Stimulated activated naive CD8-positive, alpha-beta T cell treated with anti-CD3 and anti-CD28 coated beads, Interleukin-15, Interleukin-2, amounts not matched to agents 100 ng/mL and 50 ng/mL, for 24 hours (primary cell): Measurements from ENCODE around the gene MYT1.

Experiments used
- H3K27ac Mint-ChIP-seq: one replicate; pipeline ENCODE4 v1.8.0; 2021; ENCODE audit warnings: mild to moderate bottlenecking, mixed read lengths
- H3K27me3 Mint-ChIP-seq: one replicate; pipeline ENCODE4 v1.8.0; 2021; ENCODE audit warnings: mixed read lengths
- H3K36me3 Mint-ChIP-seq: one replicate; pipeline ENCODE4 v1.8.0; 2021; ENCODE audit warnings: low read depth, mixed read lengths
- H3K4me1 Mint-ChIP-seq: one replicate; pipeline ENCODE4 v1.8.0; 2021; ENCODE audit warnings: low read depth, mixed read lengths
- H3K4me3 Mint-ChIP-seq: one replicate; pipeline ENCODE4 v1.8.0; 2021; ENCODE audit warnings: mild to moderate bottlenecking, mixed read lengths
- H3K9me3 Mint-ChIP-seq: one replicate; pipeline ENCODE4 v1.8.0; 2021; ENCODE audit warnings: mixed read lengths

The MYT1 gene

DNA sequence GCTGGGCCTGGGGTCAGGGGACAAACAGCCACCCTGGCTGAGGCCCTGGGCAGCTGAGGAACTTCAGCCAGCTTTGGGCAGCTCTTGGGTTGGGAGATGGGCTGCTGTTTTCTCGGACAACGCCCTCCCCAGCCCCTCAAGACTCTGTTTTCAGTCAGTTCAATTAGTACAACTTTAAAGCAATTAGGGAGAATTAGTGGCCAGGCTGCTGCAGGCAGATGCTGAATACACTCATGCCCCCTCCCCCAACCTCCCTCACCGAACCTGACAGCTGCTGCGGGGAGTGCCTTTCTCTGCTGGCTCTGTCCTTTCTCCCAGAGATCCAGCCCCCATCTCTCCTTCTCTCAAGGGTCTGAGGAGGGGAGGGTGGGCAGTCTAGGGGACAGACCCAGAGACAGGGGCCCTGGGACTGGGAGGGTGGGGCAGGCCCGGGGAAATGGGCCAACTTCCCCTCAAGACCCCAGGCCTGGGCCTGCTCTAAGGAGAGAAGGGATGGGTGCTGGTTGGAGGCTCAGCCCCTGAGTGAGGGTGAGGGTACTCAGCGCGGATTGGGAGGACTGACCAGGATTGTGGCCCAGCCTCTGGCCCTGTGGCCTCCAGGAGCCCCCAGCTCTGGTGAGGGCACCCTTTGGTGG lies 17.8 kb upstream of the MYT1 start:
- H3K27me3 Mint-ChIP-seq: no peaks in the 10 kb centered on the region
- H3K9me3 Mint-ChIP-seq: peaks cover 7% of the 10 kb centered on the region
- H3K27ac Mint-ChIP-seq: no peak overlapping the region
- no peak overlapping the region for H3K4me3 Mint-ChIP-seq
- H3K36me3 Mint-ChIP-seq: no peaks in the 10 kb centered on the region
- no peaks in the 10 kb centered on the region for H3K4me1 Mint-ChIP-seq

DNA sequence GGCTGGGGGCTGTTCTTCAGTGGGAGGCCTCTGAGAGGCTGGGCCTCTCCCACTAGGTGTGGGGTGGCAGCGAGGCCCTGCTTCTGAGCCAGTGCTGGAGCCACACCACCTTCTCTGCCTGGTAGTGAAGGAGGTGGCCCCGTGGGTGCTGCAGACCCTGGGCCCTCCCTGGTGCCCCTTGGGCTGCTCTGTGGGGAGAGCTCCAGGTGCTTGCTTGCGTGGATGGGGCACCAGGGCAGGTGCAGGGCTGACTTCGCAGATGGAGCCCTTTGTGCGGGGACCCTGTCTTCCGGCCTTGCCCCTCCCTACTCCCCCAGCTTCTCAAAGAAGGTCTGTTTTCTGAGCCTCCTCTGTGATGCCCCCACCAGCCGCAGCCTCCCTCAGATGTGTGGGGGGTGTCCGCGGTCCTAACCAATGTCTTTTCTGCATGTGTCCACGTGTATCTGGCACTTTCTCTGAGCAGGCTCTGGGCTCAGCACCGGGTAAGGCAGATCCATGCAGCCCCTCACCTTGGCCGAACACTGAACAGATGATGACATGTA lies 17.2 kb upstream of the MYT1 start:
- Mint-ChIP-seq H3K27ac (no peak overlapping the region), H3K4me3 (no peak overlapping the region), H3K4me1 (no peaks in the 10 kb centered on the region), H3K9me3 (peaks cover 7% of the 10 kb centered on the region), H3K36me3 (no peaks in the 10 kb centered on the region), H3K27me3 (no peaks in the 10 kb centered on the region)

DNA sequence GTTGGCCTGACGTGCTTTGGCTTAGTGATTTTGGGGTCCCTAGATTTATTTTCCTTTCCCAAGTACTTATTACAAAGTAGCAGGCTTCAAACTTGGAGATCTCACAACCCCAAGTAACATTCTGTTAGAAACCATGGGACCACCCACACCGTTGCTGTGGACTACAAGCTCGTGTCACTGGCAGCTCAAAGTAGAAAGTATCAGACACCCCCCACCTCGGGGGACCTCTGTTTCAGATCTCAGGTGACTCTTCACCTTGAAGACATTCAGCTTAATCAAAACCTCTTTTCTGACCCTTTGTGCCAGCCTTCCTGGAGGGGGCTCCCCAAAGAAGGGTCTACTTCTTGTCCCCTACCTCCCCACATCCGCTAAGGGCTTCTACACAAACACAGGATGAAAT lies 15.7 kb upstream of the MYT1 start:
- Mint-ChIP-seq H3K9me3 (peaks cover 7% of the 10 kb centered on the region), H3K27ac (no peak overlapping the region), H3K4me1 (no peaks in the 10 kb centered on the region), H3K27me3 (no peaks in the 10 kb centered on the region), H3K4me3 (no peak overlapping the region), H3K36me3 (no peaks in the 10 kb centered on the region)

DNA sequence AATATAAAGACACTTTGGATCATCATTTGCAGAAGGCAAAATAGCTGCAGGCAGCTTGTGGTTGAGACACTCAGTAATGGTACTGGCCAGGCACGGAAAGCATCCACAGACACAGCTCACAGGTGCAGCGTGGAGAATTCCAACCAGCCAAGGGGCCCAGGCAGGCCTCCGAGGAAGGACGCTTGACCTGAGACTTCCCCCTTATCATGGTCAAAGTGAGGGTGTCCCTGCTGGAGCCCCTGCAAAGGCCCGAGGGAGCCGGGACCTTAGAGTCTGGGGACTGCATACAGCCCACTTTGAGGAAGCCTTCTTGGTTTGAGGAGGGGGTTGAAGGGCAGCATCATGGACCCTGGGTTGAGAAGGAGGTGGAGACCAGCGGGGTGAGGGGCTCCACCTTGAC lies 15.1 kb upstream of the MYT1 start:
- no peaks in the 10 kb centered on the region for H3K36me3 Mint-ChIP-seq
- no peak overlapping the region for H3K4me3 Mint-ChIP-seq

DNA sequence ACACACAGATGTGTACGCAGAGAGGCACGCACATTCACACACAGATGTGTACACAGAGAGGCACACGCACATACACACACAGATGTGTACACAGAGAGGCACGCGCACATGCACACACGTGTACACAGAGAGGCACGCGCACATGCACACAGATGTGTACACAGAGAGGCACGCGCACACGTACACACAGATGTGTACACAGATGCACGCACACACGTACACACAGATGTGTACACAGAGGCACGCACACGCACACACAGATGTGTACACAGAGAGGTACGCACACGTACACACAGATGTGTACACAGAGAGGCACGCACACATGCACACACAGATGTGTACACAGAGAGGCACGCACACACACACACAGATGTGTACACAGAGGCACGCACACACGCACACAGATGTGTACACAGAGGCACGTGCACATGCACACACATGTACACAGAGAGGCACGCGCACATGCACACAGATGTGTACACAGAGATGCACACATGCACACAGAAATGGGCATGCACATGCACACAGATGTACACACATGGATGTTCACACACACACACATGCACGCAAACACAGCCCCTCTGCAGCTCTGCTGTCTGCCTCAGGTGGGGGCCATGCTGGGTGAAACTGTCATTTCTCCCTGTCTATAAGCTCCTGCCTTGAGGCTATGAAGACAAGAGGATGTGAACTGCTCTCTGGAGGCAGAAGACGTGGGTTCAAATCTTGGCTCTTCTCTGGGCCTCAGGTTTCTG lies 14.3 kb upstream of the MYT1 start:
- Mint-ChIP-seq H3K4me3 (no peak overlapping the region), H3K4me1 (no peaks in the 10 kb centered on the region), H3K36me3 (no peaks in the 10 kb centered on the region), H3K9me3 (no peaks in the 10 kb centered on the region), H3K27ac (no peak overlapping the region), H3K27me3 (no peaks in the 10 kb centered on the region)

More for the DNA sequence above, 15.1 kb upstream of the MYT1 start:
- Mint-ChIP-seq H3K4me1 (no peaks in the 10 kb centered on the region), H3K27me3 (no peaks in the 10 kb centered on the region), H3K9me3 (peaks cover 7% of the 10 kb centered on the region), H3K27ac (no peak overlapping the region)

DNA sequence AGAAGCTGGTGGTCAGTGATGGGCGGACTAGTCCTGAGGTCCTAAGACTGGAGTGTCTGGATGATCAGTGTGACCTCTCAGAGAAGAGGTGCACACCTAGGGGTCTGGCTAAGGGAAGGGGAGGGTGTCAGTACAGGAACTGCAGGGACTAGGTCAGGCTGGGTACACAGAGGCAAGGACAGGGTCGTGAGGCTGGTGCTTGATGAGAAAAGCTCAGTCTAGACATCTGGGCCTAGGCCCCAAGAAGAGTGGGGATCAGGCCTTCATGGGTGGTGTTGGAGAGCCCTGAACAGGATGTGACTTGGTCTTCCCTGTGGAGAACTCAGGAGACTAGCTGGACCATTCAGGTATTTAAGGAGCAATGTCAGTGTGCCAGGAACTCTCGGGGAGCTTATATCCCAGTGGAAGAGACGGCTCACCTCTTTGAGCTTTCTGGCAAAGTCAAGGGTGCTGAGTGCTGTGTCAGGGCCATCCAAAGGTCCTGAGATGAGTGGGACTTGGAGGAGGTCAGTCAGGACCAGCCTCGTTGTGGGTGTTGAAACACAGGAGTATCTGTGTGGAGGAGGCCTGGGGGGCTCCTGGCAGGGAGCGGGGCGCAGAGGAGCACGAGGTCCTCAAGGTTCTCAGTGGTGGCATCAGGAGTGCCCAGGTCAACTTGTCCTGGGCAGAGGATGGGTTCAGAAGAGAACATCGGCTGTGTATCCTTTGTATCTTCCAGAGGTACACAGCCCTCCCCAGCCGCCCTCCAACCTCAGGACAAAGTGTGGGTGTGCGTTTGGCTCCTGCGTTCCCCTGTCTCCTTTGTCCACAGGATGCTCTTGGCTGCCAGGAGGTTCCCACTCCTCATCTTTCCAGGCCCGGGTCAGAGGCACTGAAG lies 13.3 kb upstream of the MYT1 start:
- H3K36me3 Mint-ChIP-seq: no peaks in the 10 kb centered on the region
- no peak overlapping the region for H3K4me3 Mint-ChIP-seq
- no peaks in the 10 kb centered on the region for H3K4me1 Mint-ChIP-seq
- H3K27me3 Mint-ChIP-seq: no peaks in the 10 kb centered on the region
- no peak overlapping the region for H3K27ac Mint-ChIP-seq
- H3K9me3 Mint-ChIP-seq: no peaks in the 10 kb centered on the region

DNA sequence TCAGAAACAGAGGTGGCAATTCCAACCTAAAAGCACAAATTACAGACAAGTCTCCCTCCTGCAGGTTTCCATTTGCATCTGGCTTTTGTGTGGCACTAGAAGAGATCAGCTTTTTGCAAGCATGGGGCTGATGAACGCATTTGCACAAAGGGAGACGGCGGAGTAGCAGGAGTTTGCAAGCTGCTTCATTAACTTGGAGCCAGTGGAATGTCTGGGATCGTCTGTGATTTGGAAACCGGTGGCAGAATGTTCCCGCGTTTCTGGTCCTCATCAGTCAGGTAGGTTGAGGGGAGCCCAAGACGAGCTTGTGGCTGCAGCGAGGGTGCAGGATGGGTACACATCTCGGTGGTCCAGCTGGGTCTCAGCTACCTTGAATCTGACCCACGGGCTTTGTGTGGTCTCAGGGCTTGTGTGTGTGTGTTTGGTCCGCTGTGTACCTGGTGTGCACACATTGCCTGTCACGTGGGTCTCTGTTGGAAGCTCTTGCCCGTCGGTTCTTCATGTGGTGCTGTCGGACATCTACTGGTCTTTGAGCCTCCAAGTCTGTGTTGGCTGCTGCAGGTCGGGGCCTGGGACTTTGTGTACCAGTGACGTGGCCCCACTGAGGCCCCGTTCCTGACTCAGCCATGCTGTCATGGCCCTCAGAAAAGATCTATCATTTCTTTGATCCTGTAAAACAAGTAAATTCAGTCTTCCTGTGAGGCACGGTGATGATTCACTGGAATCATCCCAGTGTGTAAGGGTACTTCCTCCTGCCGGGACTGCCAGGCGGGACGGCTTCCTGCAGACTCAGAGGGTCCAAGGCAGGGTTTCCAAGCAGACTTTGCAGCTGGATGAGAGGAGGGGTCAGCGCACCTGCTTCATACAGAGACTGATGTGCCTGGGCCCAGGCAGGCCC lies 12.4 kb upstream of the MYT1 start:
- no peaks in the 10 kb centered on the region for H3K4me1 Mint-ChIP-seq
- no peak overlapping the region for H3K4me3 Mint-ChIP-seq
- H3K27me3 Mint-ChIP-seq: no peaks in the 10 kb centered on the region
- H3K36me3 Mint-ChIP-seq: no peaks in the 10 kb centered on the region
- no peak overlapping the region for H3K27ac Mint-ChIP-seq
- no peaks in the 10 kb centered on the region for H3K9me3 Mint-ChIP-seq

DNA sequence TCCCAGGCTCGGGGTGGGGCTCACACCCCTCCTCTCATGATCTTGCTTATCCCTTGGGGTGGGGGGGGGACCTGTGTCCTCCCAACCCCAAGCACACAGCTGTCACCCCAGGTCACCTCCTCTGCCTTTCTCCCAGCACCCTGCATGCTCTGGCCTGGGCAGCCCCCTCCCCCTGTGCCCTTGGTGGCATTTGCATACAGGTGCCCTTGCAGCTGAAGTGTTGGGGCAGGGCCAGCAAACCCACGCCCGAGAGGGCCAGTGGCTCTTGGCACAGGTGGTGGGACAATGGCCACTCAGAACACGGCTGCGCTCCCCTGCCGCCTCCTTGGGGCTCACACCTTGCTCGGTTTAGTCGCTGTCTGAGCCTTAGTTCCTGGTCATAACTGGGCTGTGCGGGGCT lies 11.3 kb upstream of the MYT1 start:
- Mint-ChIP-seq H3K27ac (no peak overlapping the region), H3K36me3 (no peaks in the 10 kb centered on the region), H3K4me1 (no peaks in the 10 kb centered on the region), H3K4me3 (no peak overlapping the region), H3K9me3 (no peaks in the 10 kb centered on the region), H3K27me3 (no peaks in the 10 kb centered on the region)

DNA sequence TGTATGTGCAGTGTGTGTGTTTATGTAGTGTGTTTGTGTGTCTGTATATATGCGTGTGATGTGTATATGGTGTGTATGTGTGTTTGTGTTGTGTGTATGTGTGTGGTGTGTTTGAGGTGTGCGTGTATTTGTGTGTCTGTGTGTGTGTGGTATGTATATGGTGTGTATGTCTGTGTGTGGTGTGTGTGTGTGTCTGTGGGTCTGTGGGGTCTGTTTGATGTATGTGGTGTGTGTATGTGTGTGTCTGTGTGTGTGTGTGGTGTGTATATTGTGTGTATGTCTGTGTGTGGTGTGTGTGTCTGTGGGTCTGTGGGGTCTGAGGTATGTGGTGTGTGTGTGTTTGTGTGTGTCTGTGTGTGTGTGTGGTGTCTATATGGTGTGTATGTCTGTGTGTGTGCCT lies 10.8 kb upstream of the MYT1 start:
- H3K9me3 Mint-ChIP-seq: no peaks in the 10 kb centered on the region
- no peaks in the 10 kb centered on the region for H3K4me1 Mint-ChIP-seq
- H3K4me3 Mint-ChIP-seq: no peak overlapping the region
- no peaks in the 10 kb centered on the region for H3K36me3 Mint-ChIP-seq
- H3K27me3 Mint-ChIP-seq: no peaks in the 10 kb centered on the region
- no peak overlapping the region for H3K27ac Mint-ChIP-seq

DNA sequence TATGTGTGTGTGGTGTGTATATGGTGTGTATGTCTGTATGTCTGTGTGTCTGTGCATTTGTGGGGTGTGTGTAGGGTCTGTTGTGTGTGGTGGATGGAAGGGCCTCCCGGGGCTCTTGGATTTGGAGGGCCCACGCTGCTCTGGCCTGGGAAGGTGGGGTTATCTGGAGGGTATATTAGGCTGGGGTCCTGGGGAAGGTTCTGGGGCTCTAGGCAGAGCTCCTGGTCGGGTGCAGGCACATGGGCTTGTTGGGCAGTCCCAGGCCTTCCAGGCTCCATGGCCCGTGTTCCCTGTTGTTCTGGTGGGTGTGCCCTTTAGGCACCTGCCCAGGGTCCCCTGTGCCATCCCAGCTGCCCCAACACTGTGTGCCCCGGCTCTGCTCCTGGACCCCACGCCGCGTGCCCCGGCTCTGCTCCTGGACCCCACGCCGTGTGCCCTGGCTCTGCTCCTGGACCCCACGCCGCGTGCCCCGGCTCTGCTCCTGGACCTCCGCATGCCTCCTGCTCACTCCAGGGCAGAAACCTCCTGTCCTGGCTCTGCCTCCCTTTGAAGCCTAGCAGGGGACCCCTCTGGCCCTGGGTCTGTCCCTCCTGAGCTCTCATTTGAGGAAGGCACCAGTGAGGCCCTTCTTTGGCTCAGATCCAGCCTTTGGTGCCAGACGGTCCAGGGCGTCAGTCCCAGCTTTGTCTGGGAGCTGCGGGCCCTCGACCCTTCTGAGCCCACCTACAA lies 10.2 kb upstream of the MYT1 start:
- no peak overlapping the region for H3K27ac Mint-ChIP-seq
- H3K9me3 Mint-ChIP-seq: no peaks in the 10 kb centered on the region
- no peaks in the 10 kb centered on the region for H3K4me1 Mint-ChIP-seq
- no peak overlapping the region for H3K4me3 Mint-ChIP-seq
- no peaks in the 10 kb centered on the region for H3K27me3 Mint-ChIP-seq
- no peaks in the 10 kb centered on the region for H3K36me3 Mint-ChIP-seq

DNA sequence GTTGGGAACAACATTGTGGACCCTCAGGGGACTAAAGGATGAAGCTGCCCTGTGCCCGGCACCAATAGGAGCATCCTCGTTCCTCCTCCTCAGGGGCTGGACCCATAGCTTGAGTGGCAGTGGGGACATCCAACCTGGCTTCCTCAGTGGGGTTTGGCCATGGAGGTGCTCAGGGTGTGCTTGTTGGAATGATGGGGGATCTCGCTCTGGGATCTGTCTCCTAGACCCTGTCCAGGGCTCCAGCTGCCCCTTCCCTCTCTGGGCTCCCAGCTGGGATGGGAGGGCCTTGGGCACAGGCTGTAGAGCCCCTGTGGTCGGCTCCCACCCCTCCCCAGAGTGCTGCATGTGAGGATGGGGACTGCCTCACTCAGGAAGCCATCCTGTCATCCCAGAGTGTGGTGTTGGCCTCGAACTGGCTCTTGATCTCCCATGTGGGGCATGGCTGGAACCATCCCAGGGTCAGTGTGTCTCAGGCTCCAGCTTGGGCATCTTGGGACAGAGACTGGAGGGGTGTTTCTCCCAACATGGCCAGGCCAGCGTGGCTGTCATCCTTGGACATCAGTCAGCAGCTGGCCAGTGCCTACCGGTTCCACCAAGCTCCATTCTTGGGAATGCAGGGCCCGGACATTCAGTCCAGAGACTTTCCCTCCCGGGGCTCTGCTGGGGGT lies 9.5 kb upstream of the MYT1 start:
- Mint-ChIP-seq H3K4me1 (no peaks in the 10 kb centered on the region), H3K9me3 (no peaks in the 10 kb centered on the region), H3K27me3 (no peaks in the 10 kb centered on the region), H3K36me3 (no peaks in the 10 kb centered on the region), H3K4me3 (no peak overlapping the region), H3K27ac (no peak overlapping the region)

DNA sequence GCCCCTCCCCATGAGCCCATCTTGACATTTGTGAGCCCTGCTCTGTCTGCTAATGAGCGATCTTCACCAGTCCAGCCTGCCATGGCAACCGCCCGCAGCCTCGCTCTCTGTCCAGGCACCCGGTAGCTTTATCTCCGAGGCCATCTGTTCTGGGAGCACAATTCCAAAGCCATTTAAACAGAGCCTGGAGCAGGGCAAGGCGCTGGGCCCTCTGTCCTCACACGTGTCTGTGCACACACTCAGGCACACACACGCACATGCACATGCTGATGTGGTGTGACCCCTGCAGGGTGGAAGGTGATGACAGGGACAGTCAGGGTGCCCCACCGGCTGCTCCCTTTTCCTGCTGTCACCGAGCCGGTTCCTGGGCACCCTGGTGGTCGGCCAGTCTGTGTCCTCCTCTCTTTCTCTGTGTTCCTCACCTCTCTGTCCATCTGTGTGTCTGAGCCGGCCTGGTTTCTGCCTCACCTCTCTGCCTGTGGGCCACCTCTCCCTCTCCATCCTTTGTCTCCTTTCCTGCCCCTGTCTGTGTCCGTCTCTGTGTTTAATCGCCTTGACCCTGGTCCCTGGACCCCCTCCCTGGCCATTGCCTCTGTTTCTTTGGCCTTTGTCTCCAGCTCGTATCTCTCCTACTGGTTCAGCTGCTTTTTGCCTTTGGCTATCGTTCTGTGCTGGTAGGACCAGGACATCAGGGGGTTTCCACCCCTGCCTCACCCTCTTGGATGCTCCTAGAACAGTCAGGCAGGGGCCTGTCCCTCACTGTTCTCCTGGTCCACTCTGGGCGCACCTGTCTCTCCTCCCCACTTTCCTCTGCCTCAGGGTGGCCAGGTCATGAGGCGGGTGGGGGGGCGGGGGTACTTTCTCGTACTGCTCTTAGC lies 8.8 kb upstream of the MYT1 start:
- Mint-ChIP-seq H3K27ac (no peak overlapping the region), H3K36me3 (no peaks in the 10 kb centered on the region), H3K9me3 (no peaks in the 10 kb centered on the region), H3K27me3 (no peaks in the 10 kb centered on the region), H3K4me3 (no peak overlapping the region), H3K4me1 (no peaks in the 10 kb centered on the region)
